HepG2 (cell line): Measurements from ENCODE around the gene DOCK2. TPM values are rescaled to one million over a fixed set of nuclear protein-coding genes. Genes with fewer than 3 reads are reported as not detected.

ENCODE experiments used
- ATAC-seq: fragments of 200-7000 bp; cut with Tn5 transposase; 3 replicates; pipeline ENCODE4 v1.9.1; 2020; ENCODE audit warnings: mild to moderate bottlenecking, moderate library complexity
- BruUV-seq: library from RNA; stranded (reverse); fragments of 400-500 nt; replicated peaks from 2 replicates; lab custom pipeline; 2021; lab: Mats Ljungman, UMichigan
- CTCF ChIA-PET: fragments of 300-600 bp; formaldehyde crosslinking; extraction: SDS; loops from one replicate; lab custom pipeline; 2021; ENCODE audit warnings: low total read pairs, inconsistent platforms, low intra/inter-chr PET ratio; lab: Yijun Ruan, JAX
- POLR2A ChIA-PET: fragments of 350-600 bp; sonication (Branson Sonifier 250); formaldehyde crosslinking; loops from one replicate; lab custom pipeline; 2020; ENCODE audit warnings: antibody characterized with exemption, inconsistent platforms; lab: Yijun Ruan, JAX
- DNase-seq: peaks from one replicate; pipeline ENCODE4 v3.0.0-alpha.2; 2015; ENCODE audit warnings: low spot score
- FAIRE-seq: peaks from 3 replicates; lab custom pipeline; 2011; peaks lifted over from hg19 to GRCh38; lab: Jason Lieb, UNC
- H2AFZ ChIP-seq: one replicate; pipeline ENCODE4 v1.6.1; 2011; ENCODE audit warnings: low read length, inconsistent platforms
- H3K27ac ChIP-seq: fragments of 300-600 bp; 3 replicates; pipeline ENCODE4 v1.8.0; 2011; ENCODE audit warnings: mixed run types, mild to moderate bottlenecking, mixed read lengths, low read length, inconsistent platforms; ENCODE audit not compliant: insufficient read depth; ENCODE audit errors: extremely low read length
- H3K27me3 ChIP-seq, 2 experiments: fragments of 200-600 bp in 1 of 2; 2 replicates in 1 of 2; 3 replicates in 1 of 2; pipeline versions ENCODE4 v1.6.0 to v1.8.0; 2011; ENCODE audit warnings: low read length in 2 of 2, mild to moderate bottlenecking in 2 of 2, moderate library complexity in 2 of 2, inconsistent platforms in 1 of 2; ENCODE audit not compliant: insufficient read depth in 2 of 2, control insufficient read depth in 1 of 2
- H3K36me3 ChIP-seq, 2 experiments: fragments of 200-600 bp in 1 of 2; replicated peaks in 1 of 2; 2 replicates in 1 of 2; 3 replicates in 1 of 2; pipeline versions ENCODE4 v1.5.1 to v1.8.0; 2011; ENCODE audit warnings: low read length in 2 of 2, inconsistent platforms in 1 of 2; ENCODE audit not compliant: insufficient read depth in 2 of 2, control insufficient read depth in 1 of 2
- H3K4me1 ChIP-seq: 2 replicates; pipeline ENCODE4 v1.5.1; 2012; ENCODE audit warnings: low read length, inconsistent platforms; ENCODE audit not compliant: insufficient read depth
- H3K4me2 ChIP-seq: 2 replicates; pipeline ENCODE4 v1.6.0; 2011; ENCODE audit warnings: low read depth, low read length, inconsistent platforms
- H3K4me3 ChIP-seq, 3 experiments: fragments of 200-600 bp in 1 of 3; sonication (generic), shearing (Covaris generic) in 1 of 3; replicated peaks in 1 of 3; 2 replicates each; pipeline ENCODE4 v1.5.1; 2011 to 2016; ENCODE audit warnings: low read length in 3 of 3, inconsistent platforms in 2 of 3, low read depth in 2 of 3, mild to moderate bottlenecking in 2 of 3, control low read depth in 1 of 3, mixed read lengths in 1 of 3; ENCODE audit not compliant: insufficient read depth in 1 of 3
- H3K79me2 ChIP-seq: one replicate; pipeline ENCODE4 v1.6.1; 2011; ENCODE audit warnings: low read length, inconsistent platforms; ENCODE audit not compliant: insufficient read depth
- H3K9ac ChIP-seq: 2 replicates; pipeline ENCODE4 v1.6.0; 2011; ENCODE audit warnings: mild to moderate bottlenecking, low read depth, low read length, inconsistent platforms; ENCODE audit not compliant: insufficient read depth
- H3K9me3 ChIP-seq: 2 replicates; pipeline ENCODE4 v1.5.1; 2012; ENCODE audit warnings: mild to moderate bottlenecking, low read length
- H4K20me1 ChIP-seq: 2 replicates; pipeline ENCODE4 v1.6.0; 2011; ENCODE audit warnings: inconsistent platforms, mild to moderate bottlenecking, low read length, moderate library complexity; ENCODE audit not compliant: insufficient read depth
- CCDC6 ChIP-seq: sonication (generic); formaldehyde crosslinking; IDR thresholded peaks from 2 replicates; pipeline ENCODE4 v1.8.1; 2022; ENCODE audit warnings: mild to moderate bottlenecking, missing genetic modification reagents, moderate library complexity
- DPF2 ChIP-seq: sonication (generic); formaldehyde crosslinking; IDR thresholded peaks from 2 replicates; pipeline ENCODE4 v1.4.0; 2020; ENCODE audit warnings: mild to moderate bottlenecking, low read depth, missing genetic modification reagents, borderline replicate concordance
- DR1 ChIP-seq: sonication (generic); formaldehyde crosslinking; IDR thresholded peaks from 2 replicates; pipeline ENCODE4 v1.8.0; 2021; ENCODE audit warnings: mild to moderate bottlenecking, missing genetic modification reagents, inconsistent platforms
- JDP2 ChIP-seq: sonication (generic); formaldehyde crosslinking; IDR thresholded peaks from 2 replicates; pipeline ENCODE4 v1.8.1; 2022; ENCODE audit warnings: missing genetic modification reagents, borderline replicate concordance
- MEF2D ChIP-seq: sonication (generic); formaldehyde crosslinking; IDR thresholded peaks from 2 replicates; pipeline ENCODE4 v1.5.1; 2020; ENCODE audit warnings: mild to moderate bottlenecking, missing genetic modification reagents
- MZF1 ChIP-seq: sonication (generic); formaldehyde crosslinking; IDR thresholded peaks from 2 replicates; pipeline ENCODE4 v1.8.1; 2023; ENCODE audit warnings: mild to moderate bottlenecking, missing genetic modification reagents, borderline replicate concordance
- RAD51 ChIP-seq: fragments of 450-650 bp; IDR thresholded peaks from 2 replicates; pipeline ENCODE4 v1.6.1; 2016; ENCODE audit warnings: borderline replicate concordance
- SOX13 ChIP-seq, 3 experiments: fragments of 450-650 bp in 1 of 3; sonication (generic) in 1 of 3; formaldehyde crosslinking in 1 of 3; IDR thresholded peaks in 2 of 3; conservative IDR thresholded peaks in 1 of 3; 2 replicates each; pipeline versions ENCODE4 v1.5.0 to v1.6.1; 2016 to 2020; ENCODE audit warnings: antibody characterized with exemption in 1 of 3, mild to moderate bottlenecking in 1 of 3, missing compliant biosample characterization in 1 of 3, missing genetic modification reagents in 1 of 3, moderate library complexity in 1 of 3
- ZBTB26 ChIP-seq: IDR thresholded peaks from 2 replicates; pipeline ENCODE4 v1.6.1; 2016; ENCODE audit warnings: missing compliant biosample characterization, missing genetic modification reagents, borderline replicate concordance
- ZFP62 ChIP-seq: sonication (generic); formaldehyde crosslinking; IDR thresholded peaks from 2 replicates; pipeline ENCODE4 v1.4.0; 2020; ENCODE audit warnings: missing genetic modification reagents
- WGBS: methylation state at CpG from one replicate; pipeline ENCODE4 v1.1.6; 2017; ENCODE audit warnings: low lambda C conversion rate; 5-methylcytosine and 5-hydroxymethylcytosine counted together
- in situ Hi-C: cut with HindIII; loops from 2 replicates; pipeline ENCODE4 v1.10.0; 2017; ENCODE audit warnings: low pct_unique_long_range_greater_than_20kb; ENCODE audit not compliant: extremely low pct_ligation_motif_present
- intact Hi-C: fragments of 100-400 bp; cut with micrococcal nuclease; formaldehyde crosslinking; loops from one replicate; pipeline ENCODE4 v1.10.0; 2022; ENCODE audit not compliant: unreplicated experiment
- polyA plus RNA-seq, 8 experiments: library from polyadenylated mRNA; depleted of rRNA in 3 of 8; stranded (reverse) in 7 of 8; unstranded in 1 of 8; fragments of >200 nt; fragmentation: Illumina TruSeq in 4 of 8; extraction: Trizol in 4 of 8; gene quantifications; 2 replicates each; pipeline versions ENCODE4 v1.2.1 to v1.2.3, GENCODE V29; 2011 to 2016; ENCODE audit warnings: low read depth in 4 of 8, missing spikeins in 1 of 8, mixed read lengths in 1 of 8; ENCODE audit not compliant: insufficient read depth in 1 of 8
- total RNA-seq, 5 experiments: library from RNA; depleted of rRNA; stranded (reverse); fragments of >200 nt; fragmentation: Illumina TruSeq; extraction: Trizol; gene quantifications; 2 replicates each; pipeline ENCODE4 v1.2.3, GENCODE V29; 2016; ENCODE audit warnings: low read depth in 1 of 5
- TF ChIP-seq, protein P1 (sequence below): IDR thresholded peaks from 2 replicates; pipeline ENCODE4 v1.6.1; 2016; ENCODE audit warnings: mild to moderate bottlenecking
- TF ChIP-seq, protein P2 (sequence below): fragments of 450-650 bp; IDR thresholded peaks from 2 replicates; pipeline ENCODE4 v1.6.1; 2017; ENCODE audit warnings: mild to moderate bottlenecking
- TF ChIP-seq, protein P3 (sequence below): sonication (generic); formaldehyde crosslinking; IDR thresholded peaks from 2 replicates; pipeline ENCODE4 v1.4.0; 2020; ENCODE audit warnings: mild to moderate bottlenecking, missing genetic modification reagents

Gene DOCK2
- total and polyA plus RNA-seq, 2 of the 13 experiments (the other 11 are each of a cell fraction or from before 2014, with no cell fraction given), result not detected

DNA sequence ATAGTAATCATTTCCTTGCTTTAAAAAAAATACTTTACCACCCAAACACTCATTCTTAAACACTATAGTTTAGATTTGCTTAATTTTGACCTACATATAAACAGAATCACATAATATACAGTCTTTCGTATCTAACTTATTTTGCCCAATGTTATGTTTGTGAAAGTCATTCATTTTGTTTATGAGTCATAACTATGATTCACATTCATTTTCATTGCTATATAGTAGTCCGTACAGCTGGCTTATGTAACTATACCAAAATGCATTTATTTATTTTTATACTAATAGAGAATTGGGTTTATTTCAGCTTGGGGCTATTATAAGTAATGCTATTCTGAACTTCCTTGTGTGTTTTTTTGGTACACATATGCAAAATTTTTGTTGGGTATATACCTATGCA, 434.7 kb downstream of the DOCK2 start:
- CTCF ChIA-PET, result no interaction called here
- in situ Hi-C loops (no loop called here), intact Hi-C loops (loop anchor here (2.0 kb wide), 1 partner anchor 371 kb away; no protein-coding TSS in a partner anchor)
- no peak overlapping the region for H3K4me3 ChIP-seq
- H3K9ac ChIP-seq, result no peak overlapping the region
- no peaks in the 10 kb centered on the region for H3K4me1 ChIP-seq
- H3K79me2 ChIP-seq, result no peaks in the 10 kb centered on the region
- ATAC-seq, result no peak
- TF ChIP-seq, protein P1, sequence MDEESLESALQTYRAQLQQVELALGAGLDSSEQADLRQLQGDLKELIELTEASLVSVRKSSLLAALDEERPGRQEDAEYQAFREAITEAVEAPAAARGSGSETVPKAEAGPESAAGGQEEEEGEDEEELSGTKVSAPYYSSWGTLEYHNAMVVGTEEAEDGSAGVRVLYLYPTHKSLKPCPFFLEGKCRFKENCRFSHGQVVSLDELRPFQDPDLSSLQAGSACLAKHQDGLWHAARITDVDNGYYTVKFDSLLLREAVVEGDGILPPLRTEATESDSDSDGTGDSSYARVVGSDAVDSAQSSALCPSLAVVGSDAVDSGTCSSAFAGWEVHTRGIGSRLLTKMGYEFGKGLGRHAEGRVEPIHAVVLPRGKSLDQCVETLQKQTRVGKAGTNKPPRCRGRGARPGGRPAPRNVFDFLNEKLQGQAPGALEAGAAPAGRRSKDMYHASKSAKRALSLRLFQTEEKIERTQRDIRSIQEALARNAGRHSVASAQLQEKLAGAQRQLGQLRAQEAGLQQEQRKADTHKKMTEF (CRISPR knock-in tag), result no peak
- TF ChIP-seq ZBTB26 (no peak), SOX13 (IDR thresholded peaks at IDR 0.05) (no peak), SOX13 (CRISPR knock-in tag; conservative IDR thresholded peaks at IDR 0.05 in 1 of 2, IDR thresholded peaks at IDR 0.05 in 1 of 2) (no peak), ZFP62 (CRISPR knock-in tag) (no peak), DPF2 (CRISPR knock-in tag) (no peak), JDP2 (CRISPR knock-in tag) (no peak), MEF2D (CRISPR knock-in tag) (no peak), RAD51 (no peak), DR1 (CRISPR knock-in tag) (no peak), MZF1 (no peak), CCDC6 (CRISPR knock-in tag) (no peak)
- TF ChIP-seq, protein P2, sequence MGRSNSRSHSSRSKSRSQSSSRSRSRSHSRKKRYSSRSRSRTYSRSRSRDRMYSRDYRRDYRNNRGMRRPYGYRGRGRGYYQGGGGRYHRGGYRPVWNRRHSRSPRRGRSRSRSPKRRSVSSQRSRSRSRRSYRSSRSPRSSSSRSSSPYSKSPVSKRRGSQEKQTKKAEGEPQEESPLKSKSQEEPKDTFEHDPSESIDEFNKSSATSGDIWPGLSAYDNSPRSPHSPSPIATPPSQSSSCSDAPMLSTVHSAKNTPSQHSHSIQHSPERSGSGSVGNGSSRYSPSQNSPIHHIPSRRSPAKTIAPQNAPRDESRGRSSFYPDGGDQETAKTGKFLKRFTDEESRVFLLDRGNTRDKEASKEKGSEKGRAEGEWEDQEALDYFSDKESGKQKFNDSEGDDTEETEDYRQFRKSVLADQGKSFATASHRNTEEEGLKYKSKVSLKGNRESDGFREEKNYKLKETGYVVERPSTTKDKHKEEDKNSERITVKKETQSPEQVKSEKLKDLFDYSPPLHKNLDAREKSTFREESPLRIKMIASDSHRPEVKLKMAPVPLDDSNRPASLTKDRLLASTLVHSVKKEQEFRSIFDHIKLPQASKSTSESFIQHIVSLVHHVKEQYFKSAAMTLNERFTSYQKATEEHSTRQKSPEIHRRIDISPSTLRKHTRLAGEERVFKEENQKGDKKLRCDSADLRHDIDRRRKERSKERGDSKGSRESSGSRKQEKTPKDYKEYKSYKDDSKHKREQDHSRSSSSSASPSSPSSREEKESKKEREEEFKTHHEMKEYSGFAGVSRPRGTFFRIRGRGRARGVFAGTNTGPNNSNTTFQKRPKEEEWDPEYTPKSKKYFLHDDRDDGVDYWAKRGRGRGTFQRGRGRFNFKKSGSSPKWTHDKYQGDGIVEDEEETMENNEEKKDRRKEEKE, result no peak
- TF ChIP-seq, protein P3, sequence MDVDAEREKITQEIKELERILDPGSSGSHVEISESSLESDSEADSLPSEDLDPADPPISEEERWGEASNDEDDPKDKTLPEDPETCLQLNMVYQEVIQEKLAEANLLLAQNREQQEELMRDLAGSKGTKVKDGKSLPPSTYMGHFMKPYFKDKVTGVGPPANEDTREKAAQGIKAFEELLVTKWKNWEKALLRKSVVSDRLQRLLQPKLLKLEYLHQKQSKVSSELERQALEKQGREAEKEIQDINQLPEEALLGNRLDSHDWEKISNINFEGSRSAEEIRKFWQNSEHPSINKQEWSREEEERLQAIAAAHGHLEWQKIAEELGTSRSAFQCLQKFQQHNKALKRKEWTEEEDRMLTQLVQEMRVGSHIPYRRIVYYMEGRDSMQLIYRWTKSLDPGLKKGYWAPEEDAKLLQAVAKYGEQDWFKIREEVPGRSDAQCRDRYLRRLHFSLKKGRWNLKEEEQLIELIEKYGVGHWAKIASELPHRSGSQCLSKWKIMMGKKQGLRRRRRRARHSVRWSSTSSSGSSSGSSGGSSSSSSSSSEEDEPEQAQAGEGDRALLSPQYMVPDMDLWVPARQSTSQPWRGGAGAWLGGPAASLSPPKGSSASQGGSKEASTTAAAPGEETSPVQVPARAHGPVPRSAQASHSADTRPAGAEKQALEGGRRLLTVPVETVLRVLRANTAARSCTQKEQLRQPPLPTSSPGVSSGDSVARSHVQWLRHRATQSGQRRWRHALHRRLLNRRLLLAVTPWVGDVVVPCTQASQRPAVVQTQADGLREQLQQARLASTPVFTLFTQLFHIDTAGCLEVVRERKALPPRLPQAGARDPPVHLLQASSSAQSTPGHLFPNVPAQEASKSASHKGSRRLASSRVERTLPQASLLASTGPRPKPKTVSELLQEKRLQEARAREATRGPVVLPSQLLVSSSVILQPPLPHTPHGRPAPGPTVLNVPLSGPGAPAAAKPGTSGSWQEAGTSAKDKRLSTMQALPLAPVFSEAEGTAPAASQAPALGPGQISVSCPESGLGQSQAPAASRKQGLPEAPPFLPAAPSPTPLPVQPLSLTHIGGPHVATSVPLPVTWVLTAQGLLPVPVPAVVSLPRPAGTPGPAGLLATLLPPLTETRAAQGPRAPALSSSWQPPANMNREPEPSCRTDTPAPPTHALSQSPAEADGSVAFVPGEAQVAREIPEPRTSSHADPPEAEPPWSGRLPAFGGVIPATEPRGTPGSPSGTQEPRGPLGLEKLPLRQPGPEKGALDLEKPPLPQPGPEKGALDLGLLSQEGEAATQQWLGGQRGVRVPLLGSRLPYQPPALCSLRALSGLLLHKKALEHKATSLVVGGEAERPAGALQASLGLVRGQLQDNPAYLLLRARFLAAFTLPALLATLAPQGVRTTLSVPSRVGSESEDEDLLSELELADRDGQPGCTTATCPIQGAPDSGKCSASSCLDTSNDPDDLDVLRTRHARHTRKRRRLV, result no peak
- 5% methylated on average over 2 of the region's 2 CpGs for WGBS
- H4K20me1 ChIP-seq, result no peaks in the 10 kb centered on the region
- H3K27me3 ChIP-seq, result peaks cover 0 to 1% of the 10 kb centered on the region in 2 experiments; a peak in 1 of 5 replicates
- POLR2A ChIA-PET, result no interaction called here
- H3K36me3 ChIP-seq, result no peaks in the 10 kb centered on the region
- no peaks in the 10 kb centered on the region for H3K9me3 ChIP-seq
- no peak overlapping the region for H2AFZ ChIP-seq
- no peak for DNase-seq
- no peak overlapping the region for H3K4me2 ChIP-seq
- BruUV-seq, result no TSS peak
- FAIRE-seq, result no peak
- H3K27ac ChIP-seq, result no peak overlapping the region
